Peyer's patch (tissue), 4 donors: Measurements from ENCODE around the gene AIF1L. TPM values are rescaled to one million over a fixed set of nuclear protein-coding genes. Genes with fewer than 3 reads are reported as not detected.

Experiments used
- DNase-seq, 3 donors: peaks; one replicate each; pipeline ENCODE4 v3.0.0-alpha.2; 2017 to 2019
- H3K27ac ChIP-seq, 4 donors: fragments of 200-600 bp; sonication (generic); one replicate each; pipeline ENCODE4 v1.5.1; 2016 to 2019
- H3K27me3 ChIP-seq, 2 donors: fragments of 200-600 bp; sonication (generic); one replicate each; pipeline ENCODE4 v1.5.1; 2019
- H3K36me3 ChIP-seq, 3 donors: fragments of 200-600 bp; sonication (generic); one replicate each; pipeline ENCODE4 v1.5.1; 2016 to 2019
- H3K4me1 ChIP-seq, 4 donors: fragments of 200-600 bp; sonication (generic); one replicate each; pipeline ENCODE4 v1.5.1; 2016 to 2019
- H3K4me3 ChIP-seq, 4 donors: fragments of 200-600 bp; sonication (generic); 1 replicate in 3 of 4; 2 replicates in 1 of 4; pipeline ENCODE4 v1.5.1; 2016 to 2019; ENCODE audit warnings: mild to moderate bottlenecking in 1 of 4
- H3K9me3 ChIP-seq, 4 donors: fragments of 200-600 bp; sonication (generic); one replicate each; pipeline ENCODE4 v1.5.1; 2016 to 2019; ENCODE audit warnings: mild to moderate bottlenecking in 1 of 4
- POLR2A ChIP-seq, 2 donors: fragments of 450-650 bp; IDR thresholded peaks; one replicate each; pipeline ENCODE4 v1.5.1; 2017; ENCODE audit warnings: antibody characterized with exemption in 2 of 2, mild to moderate bottlenecking in 2 of 2, moderate library complexity in 2 of 2
- total RNA-seq, 4 donors: library from RNA; depleted of rRNA; stranded (reverse); fragments of >200 nt; gene quantifications; one replicate each; pipeline ENCODE4 v1.1.0, GENCODE V29; 2016
- TF ChIP-seq, protein P1 (sequence below), 6 experiments: fragments of 450-650 bp in 4 of 6; fragments of 200-600 bp in 2 of 6; sonication (generic) in 1 of 6; IDR thresholded peaks; one replicate each; pipeline ENCODE4 v1.5.1; 2017 to 2019; ENCODE audit warnings: antibody characterized with exemption in 6 of 6, mild to moderate bottlenecking in 3 of 6, moderate library complexity in 1 of 6

AIF1L gene
- total RNA-seq, 4 donors from 2014 or later = 1.5 to 10.7 (median 2.8) TPM

- peaks cover 0 to 89% (median 0%) of the 10 kb centered on the region in 3 donors for H3K36me3 ChIP-seq
Measured at GRCh38 chr9:131142160-131142559, 45.8 kb downstream of the AIF1L start.

DNA sequence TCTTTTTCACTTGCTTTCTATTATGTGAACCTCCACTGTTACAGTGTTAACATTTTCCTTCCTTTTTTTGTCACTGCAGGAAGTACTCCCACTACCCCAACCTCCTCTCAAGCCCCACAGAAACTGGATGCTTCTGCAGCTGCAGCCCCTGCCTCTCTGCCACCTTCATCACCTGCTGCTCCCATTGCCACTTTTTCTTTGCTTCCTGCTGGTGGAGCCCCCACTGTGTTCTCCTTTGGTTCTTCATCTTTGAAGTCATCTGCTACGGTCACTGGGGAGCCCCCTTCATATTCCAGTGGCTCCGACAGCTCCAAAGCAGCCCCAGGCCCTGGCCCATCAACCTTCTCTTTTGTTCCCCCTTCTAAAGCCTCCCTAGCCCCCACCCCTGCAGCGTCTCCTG, 47.9 kb downstream of the AIF1L start:
- DNase-seq = no peak
- no peak overlapping the region for H3K27ac ChIP-seq
- TF ChIP-seq, protein P1, sequence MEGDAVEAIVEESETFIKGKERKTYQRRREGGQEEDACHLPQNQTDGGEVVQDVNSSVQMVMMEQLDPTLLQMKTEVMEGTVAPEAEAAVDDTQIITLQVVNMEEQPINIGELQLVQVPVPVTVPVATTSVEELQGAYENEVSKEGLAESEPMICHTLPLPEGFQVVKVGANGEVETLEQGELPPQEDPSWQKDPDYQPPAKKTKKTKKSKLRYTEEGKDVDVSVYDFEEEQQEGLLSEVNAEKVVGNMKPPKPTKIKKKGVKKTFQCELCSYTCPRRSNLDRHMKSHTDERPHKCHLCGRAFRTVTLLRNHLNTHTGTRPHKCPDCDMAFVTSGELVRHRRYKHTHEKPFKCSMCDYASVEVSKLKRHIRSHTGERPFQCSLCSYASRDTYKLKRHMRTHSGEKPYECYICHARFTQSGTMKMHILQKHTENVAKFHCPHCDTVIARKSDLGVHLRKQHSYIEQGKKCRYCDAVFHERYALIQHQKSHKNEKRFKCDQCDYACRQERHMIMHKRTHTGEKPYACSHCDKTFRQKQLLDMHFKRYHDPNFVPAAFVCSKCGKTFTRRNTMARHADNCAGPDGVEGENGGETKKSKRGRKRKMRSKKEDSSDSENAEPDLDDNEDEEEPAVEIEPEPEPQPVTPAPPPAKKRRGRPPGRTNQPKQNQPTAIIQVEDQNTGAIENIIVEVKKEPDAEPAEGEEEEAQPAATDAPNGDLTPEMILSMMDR (IDR thresholded peaks at IDR 0.05) = no peak
- TF ChIP-seq POLR2A (IDR thresholded peaks at IDR 0.05) = no peak
- H3K9me3 ChIP-seq = no peaks in the 10 kb centered on the region
- peaks cover 0 to 89% (median 0%) of the 10 kb centered on the region in 3 donors for H3K36me3 ChIP-seq
- H3K4me3 ChIP-seq = no peak overlapping the region
- H3K4me1 ChIP-seq = no peaks in the 10 kb centered on the region
- no peaks in the 10 kb centered on the region for H3K27me3 ChIP-seq

More at GRCh38 chr9:131142160-131142559, 45.8 kb downstream of the AIF1L start:
- Histone ChIP-seq H3K27me3 (no peaks in the 10 kb centered on the region), H3K27ac (no peak overlapping the region), H3K9me3 (no peaks in the 10 kb centered on the region), H3K4me1 (no peaks in the 10 kb centered on the region), H3K4me3 (no peak overlapping the region)
- no peak for TF ChIP-seq POLR2A (IDR thresholded peaks at IDR 0.05)
- TF ChIP-seq, protein P1 (IDR thresholded peaks at IDR 0.05) = no peak
- no peak for DNase-seq

GRCh38 chr9:131145245-131145644, 48.9 kb downstream of the AIF1L start:
- Histone ChIP-seq H3K27me3 (no peaks in the 10 kb centered on the region), H3K36me3 (peaks cover 0 to 89% (median 0%) of the 10 kb centered on the region in 3 donors), H3K4me1 (no peaks in the 10 kb centered on the region), H3K9me3 (no peaks in the 10 kb centered on the region), H3K27ac (no peak overlapping the region), H3K4me3 (no peak overlapping the region)
- TF ChIP-seq POLR2A (IDR thresholded peaks at IDR 0.05) = no peak
- TF ChIP-seq, protein P1 (IDR thresholded peaks at IDR 0.05) = no peak
- no peak for DNase-seq

DNA sequence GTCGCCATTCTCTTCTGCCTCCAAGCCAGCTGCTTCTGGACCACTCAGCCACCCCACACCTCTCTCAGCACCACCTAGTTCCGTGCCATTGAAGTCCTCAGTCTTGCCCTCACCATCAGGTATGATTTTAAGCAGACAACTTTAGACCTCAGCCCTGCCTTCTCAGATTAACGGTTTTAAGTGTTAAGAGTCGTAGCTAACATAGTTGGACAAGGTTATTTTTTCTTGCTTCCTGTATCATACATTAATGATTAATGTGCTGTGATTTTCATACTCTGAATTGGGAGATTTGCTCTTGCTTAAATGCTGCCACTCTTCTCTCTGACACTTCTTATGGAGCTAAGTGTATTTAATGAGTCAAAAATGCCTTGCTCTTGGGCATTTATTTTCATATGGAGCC, 49.9 kb downstream of the AIF1L start:
- Histone ChIP-seq H3K9me3 (no peaks in the 10 kb centered on the region), H3K36me3 (peaks cover 0 to 90% (median 0%) of the 10 kb centered on the region in 3 donors), H3K27ac (no peak overlapping the region), H3K27me3 (no peaks in the 10 kb centered on the region), H3K4me3 (no peak overlapping the region), H3K4me1 (no peaks in the 10 kb centered on the region)
- DNase-seq = no peak
- TF ChIP-seq POLR2A (IDR thresholded peaks at IDR 0.05) = no peak
- TF ChIP-seq, protein P1 (IDR thresholded peaks at IDR 0.05) = no peak

GRCh38 chr9:131148276-131148675, 51.9 kb downstream of the AIF1L start:
- Histone ChIP-seq H3K36me3 (peaks cover 0 to 96% (median 0%) of the 10 kb centered on the region in 3 donors), H3K27me3 (no peaks in the 10 kb centered on the region), H3K27ac (no peak overlapping the region), H3K9me3 (no peaks in the 10 kb centered on the region), H3K4me3 (no peak overlapping the region), H3K4me1 (no peaks in the 10 kb centered on the region)
- no peak for DNase-seq
- TF ChIP-seq, protein P1 (IDR thresholded peaks at IDR 0.05) = no peak
- TF ChIP-seq POLR2A (IDR thresholded peaks at IDR 0.05) = no peak
